K562 (cell line): Measurements from ENCODE around the gene TMCC2. TPM values are rescaled to one million over a fixed set of nuclear protein-coding genes. Genes with fewer than 3 reads are reported as not detected.

Source experiments
- CBX3 ChIP-seq, 2 experiments: IDR thresholded peaks; 1 replicate in 1 of 2; 2 replicates in 1 of 2; pipeline ENCODE4 v1.6.1; 2012; ENCODE audit warnings: inconsistent platforms in 2 of 2, low read length in 2 of 2, borderline replicate concordance in 1 of 2, control low read depth in 1 of 2
- CC2D1A ChIP-seq: fragments of 450-650 bp; IDR thresholded peaks from 2 replicates; pipeline ENCODE4 v1.6.1; 2017; ENCODE audit warnings: mild to moderate bottlenecking
- DPF2 ChIP-seq: fragments of 450-650 bp; IDR thresholded peaks from 2 replicates; pipeline ENCODE4 v1.6.1; 2016
- E2F3 ChIP-seq: fragments of 250-450 bp; sonication (Bioruptor Pico); IDR thresholded peaks from 2 replicates; pipeline ENCODE4 v1.4.0; 2020; ENCODE audit warnings: mild to moderate bottlenecking
- GTF2A2 ChIP-seq: IDR thresholded peaks from 2 replicates; pipeline ENCODE4 v1.6.1; 2016; ENCODE audit warnings: mild to moderate bottlenecking, missing genetic modification characterization, missing compliant biosample characterization
- JUND ChIP-seq, 2 experiments: IDR thresholded peaks; 2 replicates in 1 of 2; 3 replicates in 1 of 2; pipeline ENCODE4 v1.6.1; 2011; ENCODE audit warnings: borderline replicate concordance in 2 of 2, low read depth in 2 of 2, low read length in 2 of 2, improper control_type of control experiment in 1 of 2, missing biosample characterization in 1 of 2, missing genetic modification characterization in 1 of 2, missing genetic modification reagents in 1 of 2
- NRF1 ChIP-seq, 2 experiments: fragments of 450-650 bp; IDR thresholded peaks in 1 of 2; conservative IDR thresholded peaks in 1 of 2; 2 replicates each; pipeline ENCODE4 v1.6.1; 2014; ENCODE audit warnings: mild to moderate bottlenecking in 2 of 2
- RFX1 ChIP-seq: fragments of 450-650 bp; IDR thresholded peaks from 2 replicates; pipeline ENCODE4 v1.6.1; 2016; ENCODE audit warnings: mild to moderate bottlenecking, moderate library complexity
- RHOXF2B ChIP-seq: fragments of 250-450 bp; sonication (Bioruptor Pico); conservative IDR thresholded peaks from 2 replicates; pipeline ENCODE4 v1.5.1; 2021
- SAFB2 ChIP-seq: fragments of 200-400 bp; formaldehyde crosslinking; IDR thresholded peaks from 2 replicates; pipeline ENCODE4 v1.6.1; 2018; ENCODE audit warnings: borderline replicate concordance, low read length, low read depth, moderate library complexity; ENCODE audit not compliant: severe bottlenecking
- SMAD4 ChIP-seq: fragments of 250-450 bp; sonication (Bioruptor Pico); conservative IDR thresholded peaks from 2 replicates; pipeline ENCODE4 v1.8.0; 2021; ENCODE audit warnings: inconsistent platforms, mild to moderate bottlenecking, moderate library complexity
- ZNF324 ChIP-seq: fragments of 250-450 bp; sonication (Bioruptor Pico); IDR thresholded peaks from 2 replicates; pipeline ENCODE4 v1.4.0; 2020; ENCODE audit warnings: mild to moderate bottlenecking
- polyA plus RNA-seq, 8 experiments: library from polyadenylated mRNA; depleted of rRNA in 4 of 8; stranded (reverse) in 5 of 8; unstranded in 3 of 8; fragments of >200 nt; fragmentation: Nextera tagmentation in 2 of 8; fragmentation: Illumina TruSeq in 1 of 8; extraction: Ambion mirVana in 2 of 8; extraction: Trizol in 1 of 8; gene quantifications; 2 replicates each; pipeline versions ENCODE4 v1.2.1 to v1.2.3, GENCODE V29; 2011 to 2014; ENCODE audit warnings: inconsistent platforms in 1 of 8, missing spikeins in 1 of 8
- total RNA-seq, 7 experiments: library from RNA; depleted of rRNA in 6 of 7; stranded (reverse); fragments of >200 nt in 6 of 7; fragmentation: Illumina TruSeq in 2 of 7; extraction: Trizol in 2 of 7; gene quantifications; 2 replicates each; pipeline versions ENCODE4 v1.2.1 to v1.2.3, GENCODE V29; 2011 to 2021; ENCODE audit warnings: low replicate concordance in 1 of 7
- TF ChIP-seq, protein P1 (sequence below), 3 experiments: fragments of 200-800 bp in 1 of 3; fragments of 250-450 bp in 1 of 3; fragments of 450-650 bp in 1 of 3; sonication (Bioruptor Pico) in 1 of 3; sonication (Bioruptor generic) in 1 of 3; formaldehyde crosslinking in 1 of 3; IDR thresholded peaks; 2 replicates each; pipeline versions ENCODE4 v1.6.1 to v1.8.0; 2016 to 2022; ENCODE audit warnings: mild to moderate bottlenecking in 2 of 3, missing genetic modification characterization in 2 of 3, missing compliant biosample characterization in 1 of 3, moderate library complexity in 1 of 3

The TMCC2 gene
- total and polyA plus RNA-seq, 9 of the 15 experiments (the other 6 are each of a cell fraction or from before 2014, with no cell fraction given): 0.06 to 1.8 (median 0.98) TPM

DNA sequence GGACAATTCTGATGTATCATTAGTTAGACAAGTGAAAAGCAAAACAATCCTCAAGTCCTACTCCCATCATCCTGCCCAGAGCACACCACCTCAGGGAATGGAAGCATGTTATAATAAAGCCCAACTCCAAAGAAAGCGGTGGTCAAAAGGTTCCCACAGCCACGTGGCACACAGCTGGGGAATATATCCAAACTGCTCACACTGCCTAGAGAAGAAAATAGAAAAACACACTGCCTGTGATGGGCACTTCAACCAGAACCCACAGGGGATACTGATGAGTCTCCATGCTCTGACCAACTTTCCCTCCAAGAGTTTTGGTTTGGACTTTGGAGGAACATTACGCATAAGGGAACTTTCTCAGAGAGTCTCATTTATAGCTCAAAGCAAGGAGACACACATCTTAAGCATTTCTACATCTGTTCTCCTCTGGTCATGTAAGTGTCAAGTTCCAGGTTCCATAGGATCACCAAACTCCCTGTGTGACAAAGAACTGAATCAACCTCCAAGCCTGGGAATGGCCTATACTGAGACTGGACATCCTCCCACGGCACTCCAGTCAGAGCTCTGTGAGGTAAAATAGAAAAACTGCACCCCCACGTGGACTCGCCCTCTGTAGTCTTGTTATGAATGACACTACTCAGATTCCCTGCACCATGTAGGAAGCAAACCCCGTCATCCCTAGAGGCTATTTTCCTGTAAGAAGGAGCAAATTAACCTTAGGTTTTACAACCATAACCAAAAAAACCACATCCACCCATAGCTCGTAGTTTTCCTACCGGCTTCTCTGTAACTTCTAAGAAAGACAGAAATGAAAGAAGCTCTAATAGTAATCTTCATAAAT is 28.4 kb upstream of the TMCC2 start (continued):
- TF ChIP-seq, protein P1, sequence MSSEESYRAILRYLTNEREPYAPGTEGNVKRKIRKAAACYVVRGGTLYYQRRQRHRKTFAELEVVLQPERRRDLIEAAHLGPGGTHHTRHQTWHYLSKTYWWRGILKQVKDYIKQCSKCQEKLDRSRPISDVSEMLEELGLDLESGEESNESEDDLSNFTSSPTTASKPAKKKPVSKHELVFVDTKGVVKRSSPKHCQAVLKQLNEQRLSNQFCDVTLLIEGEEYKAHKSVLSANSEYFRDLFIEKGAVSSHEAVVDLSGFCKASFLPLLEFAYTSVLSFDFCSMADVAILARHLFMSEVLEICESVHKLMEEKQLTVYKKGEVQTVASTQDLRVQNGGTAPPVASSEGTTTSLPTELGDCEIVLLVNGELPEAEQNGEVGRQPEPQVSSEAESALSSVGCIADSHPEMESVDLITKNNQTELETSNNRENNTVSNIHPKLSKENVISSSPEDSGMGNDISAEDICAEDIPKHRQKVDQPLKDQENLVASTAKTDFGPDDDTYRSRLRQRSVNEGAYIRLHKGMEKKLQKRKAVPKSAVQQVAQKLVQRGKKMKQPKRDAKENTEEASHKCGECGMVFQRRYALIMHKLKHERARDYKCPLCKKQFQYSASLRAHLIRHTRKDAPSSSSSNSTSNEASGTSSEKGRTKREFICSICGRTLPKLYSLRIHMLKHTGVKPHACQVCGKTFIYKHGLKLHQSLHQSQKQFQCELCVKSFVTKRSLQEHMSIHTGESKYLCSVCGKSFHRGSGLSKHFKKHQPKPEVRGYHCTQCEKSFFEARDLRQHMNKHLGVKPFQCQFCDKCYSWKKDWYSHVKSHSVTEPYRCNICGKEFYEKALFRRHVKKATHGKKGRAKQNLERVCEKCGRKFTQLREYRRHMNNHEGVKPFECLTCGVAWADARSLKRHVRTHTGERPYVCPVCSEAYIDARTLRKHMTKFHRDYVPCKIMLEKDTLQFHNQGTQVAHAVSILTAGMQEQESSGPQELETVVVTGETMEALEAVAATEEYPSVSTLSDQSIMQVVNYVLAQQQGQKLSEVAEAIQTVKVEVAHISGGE (CRISPR knock-in tag; IDR thresholded peaks at IDR 0.05): peak in 1 of 3 experiments; percentile 62; a peak in 1 of 6 replicates
- TF ChIP-seq E2F3 (CRISPR knock-in tag) (no peak), SAFB2 (no peak), ZNF324 (CRISPR knock-in tag) (no peak), SMAD4 (peak; percentile 52; the same call in 1 of the 2 replicates), RHOXF2B (CRISPR knock-in tag) (no peak), NRF1 (conservative IDR thresholded peaks at IDR 0.05 in 1 of 2, IDR thresholded peaks at IDR 0.05 in 1 of 2) (no peak), JUND (IDR thresholded peaks at IDR 0.05; ENCODE audit: borderline replicate concordance, low read depth, low read length) (no peak; the same call in 1 of the 2 replicates), JUND (tag; IDR thresholded peaks at IDR 0.05; ENCODE audit: borderline replicate concordance, low read depth, low read length) (peak; percentile 30; the same call in 1 of the 3 replicates), GTF2A2 (tag) (no peak), RFX1 (no peak), CBX3 (IDR thresholded peaks at IDR 0.05; ENCODE audit: borderline replicate concordance in 1 of 2, low read length in 2 of 2) (no peak), DPF2 (no peak), CC2D1A (no peak)
